ENCODE data around the gene PSMC6.

DNA sequence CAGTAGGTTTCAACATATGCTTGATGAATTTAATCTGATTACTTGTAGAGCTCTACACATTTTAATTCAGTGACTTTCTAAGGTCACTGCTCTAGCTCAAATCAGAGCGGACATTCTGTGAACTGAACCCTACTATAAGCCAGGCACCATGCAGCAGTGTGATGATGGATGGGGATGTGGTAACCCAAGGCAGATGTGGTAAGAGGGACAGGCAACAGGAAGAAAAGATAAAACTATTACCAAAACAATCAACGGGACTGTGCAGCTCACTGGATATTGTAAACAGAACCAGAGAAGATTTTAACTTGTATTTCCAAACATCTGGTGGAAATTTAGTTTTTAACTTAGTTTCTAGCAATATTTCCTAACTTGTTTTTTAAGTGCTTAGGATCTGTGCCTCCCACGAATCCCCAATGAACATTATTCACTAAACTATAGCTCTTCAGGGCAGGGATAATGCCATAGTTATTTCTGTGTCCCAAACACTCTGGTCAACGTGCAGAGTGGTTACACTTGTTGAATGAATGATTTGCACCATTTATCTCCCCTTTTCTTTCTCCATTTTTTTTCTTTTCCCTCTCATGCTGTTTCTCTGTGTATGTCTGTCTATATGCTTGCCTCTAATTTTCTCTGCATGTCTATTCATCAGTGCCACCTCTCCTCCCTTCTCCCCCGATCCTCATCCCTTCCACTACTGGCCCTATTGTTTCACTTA is 14.6 kb upstream of the PSMC6 start:
- TF ChIP-seq YY1 (IDR thresholded peaks at IDR 0.05; ENCODE audit: insufficient read depth, insufficient read length) (no peak), SUZ12 (IDR thresholded peaks at IDR 0.05; ENCODE audit: extremely low read depth, insufficient read depth, insufficient read length) (no peak)
